HepG2 (cell line): ENCODE measurements around the gene LRRC8D. TPM values are rescaled to one million over a fixed set of nuclear protein-coding genes. Genes with fewer than 3 reads are reported as not detected.

Experiments
- DR1 ChIP-seq: sonication (generic); formaldehyde crosslinking; IDR thresholded peaks from 2 replicates; pipeline ENCODE4 v1.8.0; 2021; ENCODE audit warnings: mild to moderate bottlenecking, missing genetic modification reagents, inconsistent platforms
- ERF ChIP-seq: IDR thresholded peaks from 2 replicates; pipeline ENCODE4 v1.6.1; 2018; ENCODE audit warnings: missing biosample characterization, missing genetic modification reagents
- KDM3A ChIP-seq: IDR thresholded peaks from 2 replicates; pipeline ENCODE4 v1.6.1; 2018; ENCODE audit warnings: low read depth, missing compliant biosample characterization
- PAF1 ChIP-seq: IDR thresholded peaks from 2 replicates; pipeline ENCODE4 v1.6.1; 2016; ENCODE audit warnings: missing genetic modification reagents, missing compliant biosample characterization
- ZBTB20 ChIP-seq: sonication (generic); formaldehyde crosslinking; IDR thresholded peaks from 2 replicates; pipeline ENCODE4 v1.8.1; 2023; ENCODE audit warnings: missing genetic modification reagents, low read depth, mild to moderate bottlenecking, borderline replicate concordance
- ZNF496 ChIP-seq: sonication (generic); formaldehyde crosslinking; IDR thresholded peaks from 2 replicates; pipeline ENCODE4 v1.8.1; 2023; ENCODE audit warnings: mild to moderate bottlenecking, moderate library complexity, missing genetic modification reagents; ENCODE audit not compliant: insufficient replicate concordance
- ZNF788 ChIP-seq: sonication (generic); formaldehyde crosslinking; IDR thresholded peaks from 2 replicates; pipeline ENCODE4 v1.5.0; 2020; ENCODE audit warnings: mild to moderate bottlenecking, missing genetic modification reagents, borderline replicate concordance
- ZSCAN22 ChIP-seq: sonication (generic); formaldehyde crosslinking; IDR thresholded peaks from 2 replicates; pipeline ENCODE4 v1.4.0; 2020; ENCODE audit warnings: mild to moderate bottlenecking, missing genetic modification reagents
- polyA plus RNA-seq, 8 experiments: library from polyadenylated mRNA; depleted of rRNA in 3 of 8; stranded (reverse) in 7 of 8; unstranded in 1 of 8; fragments of >200 nt; fragmentation: Illumina TruSeq in 4 of 8; extraction: Trizol in 4 of 8; gene quantifications; 2 replicates each; pipeline versions ENCODE4 v1.2.1 to v1.2.3, GENCODE V29; 2011 to 2016; ENCODE audit warnings: low read depth in 4 of 8, missing spikeins in 1 of 8, mixed read lengths in 1 of 8; ENCODE audit not compliant: insufficient read depth in 1 of 8
- total RNA-seq, 5 experiments: library from RNA; depleted of rRNA; stranded (reverse); fragments of >200 nt; fragmentation: Illumina TruSeq; extraction: Trizol; gene quantifications; 2 replicates each; pipeline ENCODE4 v1.2.3, GENCODE V29; 2016; ENCODE audit warnings: low read depth in 1 of 5
- TF ChIP-seq, protein P1 (sequence below): sonication (generic); formaldehyde crosslinking; IDR thresholded peaks from 2 replicates; pipeline ENCODE4 v1.4.0; 2020; ENCODE audit warnings: mild to moderate bottlenecking, missing genetic modification reagents, borderline replicate concordance
- TF ChIP-seq, protein P2 (sequence below): sonication (generic); formaldehyde crosslinking; IDR thresholded peaks from 2 replicates; pipeline ENCODE4 v1.9.0; 2021; ENCODE audit warnings: missing genetic modification reagents, mild to moderate bottlenecking, borderline replicate concordance
- TF ChIP-seq, protein P3 (sequence below): sonication (generic); formaldehyde crosslinking; IDR thresholded peaks from 2 replicates; pipeline ENCODE4 v1.4.0; 2020; ENCODE audit warnings: missing genetic modification reagents
- TF ChIP-seq, protein P4 (sequence below): fragments of 450-650 bp; IDR thresholded peaks from 2 replicates; pipeline ENCODE4 v1.6.1; 2016
- TF ChIP-seq, protein P5 (sequence below): sonication (generic); formaldehyde crosslinking; IDR thresholded peaks from 2 replicates; pipeline ENCODE4 v1.5.1; 2020; ENCODE audit warnings: mild to moderate bottlenecking, missing genetic modification reagents
- TF ChIP-seq, protein P6 (sequence below): sonication (generic); formaldehyde crosslinking; IDR thresholded peaks from 2 replicates; pipeline ENCODE4 v1.5.0; 2020; ENCODE audit warnings: missing genetic modification reagents, mild to moderate bottlenecking, borderline replicate concordance

LRRC8D gene
- total and polyA plus RNA-seq, 2 of the 13 experiments (the other 11 are each of a cell fraction or from before 2014, with no cell fraction given): 29.9 to 45.5 TPM

DNA sequence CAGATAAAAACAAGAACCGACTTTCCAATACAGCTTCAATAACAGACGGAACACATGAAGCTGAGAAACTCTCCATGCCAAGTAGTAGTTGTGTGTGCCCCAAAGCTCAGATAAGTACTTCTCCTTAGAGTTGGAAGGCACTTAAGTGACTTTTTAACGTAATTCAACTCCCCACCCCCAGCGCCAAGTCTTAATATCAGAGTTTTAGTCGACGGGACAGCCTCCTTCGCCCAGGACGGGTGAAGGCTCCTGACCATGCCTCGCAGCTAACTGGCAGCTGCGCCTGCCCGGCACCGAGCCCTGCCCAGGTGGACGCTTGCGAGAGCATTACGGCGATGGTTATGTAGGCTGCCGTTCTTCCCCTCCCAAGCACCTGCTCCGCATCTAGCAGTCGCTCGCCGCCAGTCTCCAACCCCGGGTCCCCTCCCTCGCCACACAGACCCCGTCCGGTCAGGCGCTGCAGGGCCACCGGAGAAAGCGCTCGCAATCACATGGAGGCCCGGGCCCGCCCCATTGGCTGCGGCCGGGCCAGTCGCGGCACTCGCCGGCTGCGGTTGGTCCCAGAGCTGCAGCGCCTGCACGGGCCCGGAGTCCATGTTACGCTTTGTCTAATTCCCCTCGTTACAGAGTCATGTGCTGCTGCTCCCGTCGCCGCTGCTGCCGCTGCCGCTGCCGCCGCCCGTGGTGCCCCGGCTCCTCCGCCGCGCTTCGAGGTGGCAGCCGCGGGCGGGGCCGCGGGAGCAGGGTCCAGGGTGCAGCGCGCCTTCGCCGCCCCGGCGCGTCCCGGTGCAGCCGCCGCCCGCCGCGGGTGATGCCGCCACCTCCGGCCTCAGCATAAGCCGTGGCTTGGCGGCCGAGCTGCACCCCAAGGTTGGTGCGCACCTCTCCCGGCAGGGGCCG lies at the start of gene LRRC8D (continued):
- TF ChIP-seq, protein P1, sequence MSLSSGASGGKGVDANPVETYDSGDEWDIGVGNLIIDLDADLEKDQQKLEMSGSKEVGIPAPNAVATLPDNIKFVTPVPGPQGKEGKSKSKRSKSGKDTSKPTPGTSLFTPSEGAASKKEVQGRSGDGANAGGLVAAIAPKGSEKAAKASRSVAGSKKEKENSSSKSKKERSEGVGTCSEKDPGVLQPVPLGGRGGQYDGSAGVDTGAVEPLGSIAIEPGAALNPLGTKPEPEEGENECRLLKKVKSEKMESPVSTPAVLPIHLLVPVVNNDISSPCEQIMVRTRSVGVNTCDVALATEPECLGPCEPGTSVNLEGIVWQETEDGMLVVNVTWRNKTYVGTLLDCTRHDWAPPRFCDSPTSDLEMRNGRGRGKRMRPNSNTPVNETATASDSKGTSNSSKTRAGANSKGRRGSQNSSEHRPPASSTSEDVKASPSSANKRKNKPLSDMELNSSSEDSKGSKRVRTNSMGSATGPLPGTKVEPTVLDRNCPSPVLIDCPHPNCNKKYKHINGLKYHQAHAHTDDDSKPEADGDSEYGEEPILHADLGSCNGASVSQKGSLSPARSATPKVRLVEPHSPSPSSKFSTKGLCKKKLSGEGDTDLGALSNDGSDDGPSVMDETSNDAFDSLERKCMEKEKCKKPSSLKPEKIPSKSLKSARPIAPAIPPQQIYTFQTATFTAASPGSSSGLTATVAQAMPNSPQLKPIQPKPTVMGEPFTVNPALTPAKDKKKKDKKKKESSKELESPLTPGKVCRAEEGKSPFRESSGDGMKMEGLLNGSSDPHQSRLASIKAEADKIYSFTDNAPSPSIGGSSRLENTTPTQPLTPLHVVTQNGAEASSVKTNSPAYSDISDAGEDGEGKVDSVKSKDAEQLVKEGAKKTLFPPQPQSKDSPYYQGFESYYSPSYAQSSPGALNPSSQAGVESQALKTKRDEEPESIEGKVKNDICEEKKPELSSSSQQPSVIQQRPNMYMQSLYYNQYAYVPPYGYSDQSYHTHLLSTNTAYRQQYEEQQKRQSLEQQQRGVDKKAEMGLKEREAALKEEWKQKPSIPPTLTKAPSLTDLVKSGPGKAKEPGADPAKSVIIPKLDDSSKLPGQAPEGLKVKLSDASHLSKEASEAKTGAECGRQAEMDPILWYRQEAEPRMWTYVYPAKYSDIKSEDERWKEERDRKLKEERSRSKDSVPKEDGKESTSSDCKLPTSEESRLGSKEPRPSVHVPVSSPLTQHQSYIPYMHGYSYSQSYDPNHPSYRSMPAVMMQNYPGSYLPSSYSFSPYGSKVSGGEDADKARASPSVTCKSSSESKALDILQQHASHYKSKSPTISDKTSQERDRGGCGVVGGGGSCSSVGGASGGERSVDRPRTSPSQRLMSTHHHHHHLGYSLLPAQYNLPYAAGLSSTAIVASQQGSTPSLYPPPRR: no peak; the same call in 1 of the 2 replicates
- TF ChIP-seq, protein P2, sequence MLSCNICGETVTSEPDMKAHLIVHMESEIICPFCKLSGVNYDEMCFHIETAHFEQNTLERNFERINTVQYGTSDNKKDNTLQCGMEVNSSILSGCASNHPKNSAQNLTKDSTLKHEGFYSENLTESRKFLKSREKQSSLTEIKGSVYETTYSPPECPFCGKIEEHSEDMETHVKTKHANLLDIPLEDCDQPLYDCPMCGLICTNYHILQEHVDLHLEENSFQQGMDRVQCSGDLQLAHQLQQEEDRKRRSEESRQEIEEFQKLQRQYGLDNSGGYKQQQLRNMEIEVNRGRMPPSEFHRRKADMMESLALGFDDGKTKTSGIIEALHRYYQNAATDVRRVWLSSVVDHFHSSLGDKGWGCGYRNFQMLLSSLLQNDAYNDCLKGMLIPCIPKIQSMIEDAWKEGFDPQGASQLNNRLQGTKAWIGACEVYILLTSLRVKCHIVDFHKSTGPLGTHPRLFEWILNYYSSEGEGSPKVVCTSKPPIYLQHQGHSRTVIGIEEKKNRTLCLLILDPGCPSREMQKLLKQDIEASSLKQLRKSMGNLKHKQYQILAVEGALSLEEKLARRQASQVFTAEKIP: no peak
- TF ChIP-seq, protein P3, sequence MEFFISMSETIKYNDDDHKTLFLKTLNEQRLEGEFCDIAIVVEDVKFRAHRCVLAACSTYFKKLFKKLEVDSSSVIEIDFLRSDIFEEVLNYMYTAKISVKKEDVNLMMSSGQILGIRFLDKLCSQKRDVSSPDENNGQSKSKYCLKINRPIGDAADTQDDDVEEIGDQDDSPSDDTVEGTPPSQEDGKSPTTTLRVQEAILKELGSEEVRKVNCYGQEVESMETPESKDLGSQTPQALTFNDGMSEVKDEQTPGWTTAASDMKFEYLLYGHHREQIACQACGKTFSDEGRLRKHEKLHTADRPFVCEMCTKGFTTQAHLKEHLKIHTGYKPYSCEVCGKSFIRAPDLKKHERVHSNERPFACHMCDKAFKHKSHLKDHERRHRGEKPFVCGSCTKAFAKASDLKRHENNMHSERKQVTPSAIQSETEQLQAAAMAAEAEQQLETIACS (CRISPR knock-in tag): no peak
- TF ChIP-seq, protein P4, sequence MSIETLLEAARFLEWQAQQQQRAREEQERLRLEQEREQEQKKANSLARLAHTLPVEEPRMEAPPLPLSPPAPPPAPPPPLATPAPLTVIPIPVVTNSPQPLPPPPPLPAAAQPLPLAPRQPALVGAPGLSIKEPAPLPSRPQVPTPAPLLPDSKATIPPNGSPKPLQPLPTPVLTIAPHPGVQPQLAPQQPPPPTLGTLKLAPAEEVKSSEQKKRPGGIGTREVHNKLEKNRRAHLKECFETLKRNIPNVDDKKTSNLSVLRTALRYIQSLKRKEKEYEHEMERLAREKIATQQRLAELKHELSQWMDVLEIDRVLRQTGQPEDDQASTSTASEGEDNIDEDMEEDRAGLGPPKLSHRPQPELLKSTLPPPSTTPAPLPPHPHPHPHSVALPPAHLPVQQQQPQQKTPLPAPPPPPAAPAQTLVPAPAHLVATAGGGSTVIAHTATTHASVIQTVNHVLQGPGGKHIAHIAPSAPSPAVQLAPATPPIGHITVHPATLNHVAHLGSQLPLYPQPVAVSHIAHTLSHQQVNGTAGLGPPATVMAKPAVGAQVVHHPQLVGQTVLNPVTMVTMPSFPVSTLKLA: 0 out of 2 replicates have a peak, but pooled peaks have one; percentile 3
- TF ChIP-seq ZSCAN22 (CRISPR knock-in tag) (no peak), KDM3A (CRISPR knock-in tag) (no peak), DR1 (CRISPR knock-in tag) (peak; percentile 71), ERF (CRISPR knock-in tag) (peak; percentile 83), ZBTB20 (CRISPR knock-in tag) (0 out of 2 replicates have a peak, but pooled peaks have one; percentile 42), PAF1 (CRISPR knock-in tag) (no peak), ZNF496 (no peak), ZNF788 (peak; percentile 80; the same call in 1 of the 2 replicates)
- TF ChIP-seq, protein P5, sequence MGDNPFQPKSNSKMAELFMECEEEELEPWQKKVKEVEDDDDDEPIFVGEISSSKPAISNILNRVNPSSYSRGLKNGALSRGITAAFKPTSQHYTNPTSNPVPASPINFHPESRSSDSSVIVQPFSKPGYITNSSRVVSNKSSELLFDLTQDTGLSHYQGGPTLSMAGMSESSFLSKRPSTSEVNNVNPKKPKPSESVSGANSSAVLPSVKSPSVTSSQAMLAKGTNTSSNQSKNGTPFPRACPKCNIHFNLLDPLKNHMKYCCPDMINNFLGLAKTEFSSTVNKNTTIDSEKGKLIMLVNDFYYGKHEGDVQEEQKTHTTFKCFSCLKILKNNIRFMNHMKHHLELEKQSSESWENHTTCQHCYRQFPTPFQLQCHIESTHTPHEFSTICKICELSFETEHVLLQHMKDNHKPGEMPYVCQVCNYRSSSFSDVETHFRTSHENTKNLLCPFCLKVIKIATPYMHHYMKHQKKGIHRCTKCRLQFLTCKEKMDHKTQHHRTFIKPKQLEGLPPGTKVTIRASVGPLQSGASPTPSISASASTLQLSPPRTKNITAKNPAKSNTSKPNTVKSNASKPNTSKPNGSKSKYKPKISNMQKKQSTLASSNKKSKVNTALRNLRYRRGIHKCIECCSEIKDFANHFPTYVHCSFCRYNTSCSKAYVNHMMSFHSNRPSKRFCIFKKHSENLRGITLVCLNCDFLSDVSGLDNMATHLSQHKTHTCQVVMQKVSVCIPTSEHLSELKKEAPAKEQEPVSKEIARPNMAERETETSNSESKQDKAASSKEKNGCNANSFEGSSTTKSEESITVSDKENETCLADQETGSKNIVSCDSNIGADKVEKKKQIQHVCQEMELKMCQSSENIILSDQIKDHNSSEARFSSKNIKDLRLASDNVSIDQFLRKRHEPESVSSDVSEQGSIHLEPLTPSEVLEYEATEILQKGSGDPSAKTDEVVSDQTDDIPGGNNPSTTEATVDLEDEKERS: 0 out of 2 replicates have a peak, but pooled peaks have one; percentile 36
- TF ChIP-seq, protein P6, sequence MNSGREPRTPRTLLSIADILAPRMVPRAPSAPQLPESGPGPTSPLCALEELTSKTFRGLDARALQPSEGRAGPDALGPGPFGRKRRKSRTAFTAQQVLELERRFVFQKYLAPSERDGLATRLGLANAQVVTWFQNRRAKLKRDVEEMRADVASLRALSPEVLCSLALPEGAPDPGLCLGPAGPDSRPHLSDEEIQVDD (CRISPR knock-in tag): no peak
